ENCODE data around the gene RGS4.

DNA sequence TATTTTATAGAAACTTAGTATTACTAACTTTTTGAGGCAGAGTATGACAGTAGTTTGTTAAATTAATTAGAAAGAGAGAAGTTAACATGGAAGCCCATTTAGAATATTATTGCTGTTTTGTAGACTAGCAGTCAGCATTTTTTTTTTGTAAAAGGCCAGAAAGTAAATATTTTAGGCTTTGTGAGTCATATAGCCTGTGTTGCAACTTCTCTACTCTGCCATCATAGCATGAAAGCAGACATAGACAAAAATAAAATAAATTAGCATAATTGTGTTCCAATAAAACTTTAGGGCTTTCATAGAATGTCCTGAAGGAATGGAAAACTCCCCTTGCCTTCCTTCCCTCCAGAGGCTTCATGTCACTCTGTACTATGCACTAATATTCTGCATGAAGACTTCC, 12.3 kb upstream of the RGS4 start:
- TF ChIP-seq CTCF (IDR thresholded peaks at IDR 0.05) (no peak), POLR2A (IDR thresholded peaks at IDR 0.05) (no peak), POLR2AphosphoS5 (IDR thresholded peaks at IDR 0.05) (no peak)
